NCI-H2107 treated with DMSO at 0.1 percent for 48 hours (cell line): ENCODE measurements around the gene KDM1B.
"Not testable (repeated sequence)": the region's sequence is repeated elsewhere in the genome, so short reads cannot be mapped to it uniquely, and the experiment has no call there.

Source experiments
- DNase-seq: peaks from one replicate; lab custom pipeline; 2025; ENCODE audit not compliant: unreplicated experiment; lab: John Stamatoyannopoulos, UW

Gene KDM1B

GRCh38 chr6:18151391-18151790 is 3.8 kb upstream of the KDM1B start:
- not testable (repeated sequence) for DNase-seq

GRCh38 chr6:18151801-18152200 is 3.4 kb upstream of the KDM1B start:
- DNase-seq, result no peak

GRCh38 chr6:18153311-18153703 is 1.9 kb upstream of the KDM1B start:
- DNase-seq, result no peak

- peak; percentile 70 for DNase-seq
These were observed 594 bp upstream of the KDM1B start, which contains the start of gene TPMT for GRCh38 chr6:18154507-18155149. TPMT (minus strand) TSS chr6:18155077; CDS start chr6:18149127, 5,950 bp downstream.

- DNase-seq, result peak; percentile 33
These were observed 721 bp downstream of the KDM1B start for GRCh38 chr6:18155864-18156421.

GRCh38 chr6:18160911-18161310 is 5.7 kb downstream of the KDM1B start:
- no peak for DNase-seq

GRCh38 chr6:18161431-18161830 is 6.2 kb downstream of the KDM1B start:
- DNase-seq, result no peak

- no peak for DNase-seq
These were observed 7.2 kb downstream of the KDM1B start for GRCh38 chr6:18162401-18162800.

GRCh38 chr6:18165751-18166150 is 10.5 kb downstream of the KDM1B start:
- no peak for DNase-seq

- no peak for DNase-seq
These were observed 11.3 kb downstream of the KDM1B start for GRCh38 chr6:18166312-18167036.

GRCh38 chr6:18168264-18168663 is 13.0 kb downstream of the KDM1B start:
- DNase-seq, result no peak

GRCh38 chr6:18171871-18172270 is 16.6 kb downstream of the KDM1B start:
- DNase-seq, result no peak

GRCh38 chr6:18176198-18176597 is 21.0 kb downstream of the KDM1B start:
- not testable (repeated sequence) for DNase-seq

GRCh38 chr6:18177286-18177965 is 22.2 kb downstream of the KDM1B start:
- DNase-seq, result no peak

- no peak for DNase-seq
These were observed 23.9 kb downstream of the KDM1B start for GRCh38 chr6:18178960-18179615.

GRCh38 chr6:18179770-18180356 is 24.6 kb downstream of the KDM1B start:
- DNase-seq, result no peak

- DNase-seq, result no peak
These were observed 27.3 kb downstream of the KDM1B start for GRCh38 chr6:18182568-18182967.

GRCh38 chr6:18183766-18184165 is 28.5 kb downstream of the KDM1B start:
- DNase-seq, result no peak

- DNase-seq, result peak; percentile 5
These were observed 30.4 kb downstream of the KDM1B start for GRCh38 chr6:18185624-18186023.

- DNase-seq, result no peak
These were observed 30.8 kb downstream of the KDM1B start for GRCh38 chr6:18186033-18186432.
